Osteocyte (in vitro differentiated cells): ENCODE data around the gene ABHD2. TPM values are rescaled to one million over a fixed set of nuclear protein-coding genes. Genes with fewer than 3 reads are reported as not detected.
A peak's percentile ranks its signal among the peaks of the same experiment; 100 is the strongest.

Experiments used
- DNase-seq: peaks from one replicate; pipeline ENCODE4 v3.0.0; 2021; ENCODE audit warnings: mixed read lengths; ENCODE audit not compliant: unreplicated experiment; ENCODE audit errors: extremely low spot score
- H3K27ac Mint-ChIP-seq: one replicate; pipeline ENCODE4 v1.8.0; 2021; ENCODE audit warnings: mild to moderate bottlenecking, mixed read lengths; ENCODE audit not compliant: unreplicated experiment
- H3K27me3 Mint-ChIP-seq: one replicate; pipeline ENCODE4 v1.8.0; 2021; ENCODE audit warnings: mixed read lengths; ENCODE audit not compliant: unreplicated experiment
- H3K36me3 Mint-ChIP-seq: one replicate; pipeline ENCODE4 v1.8.0; 2021; ENCODE audit warnings: mixed read lengths; ENCODE audit not compliant: unreplicated experiment
- H3K4me1 Mint-ChIP-seq: one replicate; pipeline ENCODE4 v1.8.0; 2021; ENCODE audit warnings: mixed read lengths; ENCODE audit not compliant: unreplicated experiment
- H3K4me3 Mint-ChIP-seq: one replicate; pipeline ENCODE4 v1.8.0; 2021; ENCODE audit warnings: mild to moderate bottlenecking, moderate library complexity, mixed read lengths; ENCODE audit not compliant: unreplicated experiment
- H3K9me3 Mint-ChIP-seq: one replicate; pipeline ENCODE4 v1.8.0; 2021; ENCODE audit warnings: mixed read lengths; ENCODE audit not compliant: unreplicated experiment
- total RNA-seq: library from RNA; stranded (reverse); gene quantifications from 2 replicates; pipeline ENCODE4 v1.2.1, GENCODE V29; 2021
- TF ChIP-seq, protein P1 (sequence below): fragments of 200-600 bp; sonication (generic); IDR thresholded peaks from 2 replicates; pipeline ENCODE4 v1.5.0; 2021; ENCODE audit warnings: antibody characterized with exemption, mild to moderate bottlenecking, moderate library complexity

Gene ABHD2
- total RNA-seq, 1 donor from 2014 or later, result 85.7 TPM

- TF ChIP-seq, protein P1, sequence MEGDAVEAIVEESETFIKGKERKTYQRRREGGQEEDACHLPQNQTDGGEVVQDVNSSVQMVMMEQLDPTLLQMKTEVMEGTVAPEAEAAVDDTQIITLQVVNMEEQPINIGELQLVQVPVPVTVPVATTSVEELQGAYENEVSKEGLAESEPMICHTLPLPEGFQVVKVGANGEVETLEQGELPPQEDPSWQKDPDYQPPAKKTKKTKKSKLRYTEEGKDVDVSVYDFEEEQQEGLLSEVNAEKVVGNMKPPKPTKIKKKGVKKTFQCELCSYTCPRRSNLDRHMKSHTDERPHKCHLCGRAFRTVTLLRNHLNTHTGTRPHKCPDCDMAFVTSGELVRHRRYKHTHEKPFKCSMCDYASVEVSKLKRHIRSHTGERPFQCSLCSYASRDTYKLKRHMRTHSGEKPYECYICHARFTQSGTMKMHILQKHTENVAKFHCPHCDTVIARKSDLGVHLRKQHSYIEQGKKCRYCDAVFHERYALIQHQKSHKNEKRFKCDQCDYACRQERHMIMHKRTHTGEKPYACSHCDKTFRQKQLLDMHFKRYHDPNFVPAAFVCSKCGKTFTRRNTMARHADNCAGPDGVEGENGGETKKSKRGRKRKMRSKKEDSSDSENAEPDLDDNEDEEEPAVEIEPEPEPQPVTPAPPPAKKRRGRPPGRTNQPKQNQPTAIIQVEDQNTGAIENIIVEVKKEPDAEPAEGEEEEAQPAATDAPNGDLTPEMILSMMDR, result no peak
- Mint-ChIP-seq H3K36me3 (peaks cover 5% of the 10 kb centered on the region), H3K4me1 (peaks cover 65% of the 10 kb centered on the region), H3K27me3 (no peaks in the 10 kb centered on the region), H3K9me3 (no peaks in the 10 kb centered on the region), H3K27ac (peak overlapping the region; percentile 96), H3K4me3 (peak overlapping the region; percentile 33)
- DNase-seq, result no peak
Observed at GRCh38 chr15:89105147-89105546, 16.9 kb downstream of the ABHD2 start.

DNA sequence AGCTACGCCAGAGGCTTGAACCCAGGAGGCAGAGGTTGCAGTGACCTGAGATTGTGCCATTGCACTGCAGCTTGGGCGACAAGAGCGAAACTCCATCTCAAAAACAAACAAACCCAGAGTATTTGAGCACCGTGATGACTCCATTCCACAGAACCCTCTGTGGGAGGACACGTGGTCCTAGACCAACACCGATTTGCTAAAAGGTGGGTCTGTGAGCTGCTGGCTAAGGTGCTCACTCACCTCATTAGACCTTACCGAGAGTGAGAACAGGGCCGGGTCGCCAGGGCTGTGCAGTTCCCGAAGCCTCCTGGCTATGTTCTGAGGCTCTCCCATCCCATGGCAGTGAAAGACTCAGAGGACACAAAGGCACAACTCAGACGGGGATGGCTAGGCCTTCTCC is 17.9 kb downstream of the ABHD2 start:
- H3K27me3 Mint-ChIP-seq, result no peaks in the 10 kb centered on the region
- H3K4me3 Mint-ChIP-seq, result no peak overlapping the region
- peaks cover 58% of the 10 kb centered on the region for H3K4me1 Mint-ChIP-seq
- no peak for DNase-seq
- TF ChIP-seq, protein P1, result no peak
- H3K9me3 Mint-ChIP-seq, result no peaks in the 10 kb centered on the region
- H3K36me3 Mint-ChIP-seq, result peaks cover 9% of the 10 kb centered on the region
- peak overlapping the region; percentile 96 for H3K27ac Mint-ChIP-seq

GRCh38 chr15:89107984-89108383 is 19.7 kb downstream of the ABHD2 start:
- no peak for DNase-seq
- H3K9me3 Mint-ChIP-seq, result no peaks in the 10 kb centered on the region
- H3K4me3 Mint-ChIP-seq, result no peak overlapping the region
- H3K27me3 Mint-ChIP-seq, result no peaks in the 10 kb centered on the region
- TF ChIP-seq, protein P1, result no peak
- peak overlapping the region; percentile 46 for H3K27ac Mint-ChIP-seq
- H3K4me1 Mint-ChIP-seq, result peaks cover 51% of the 10 kb centered on the region
- H3K36me3 Mint-ChIP-seq, result peaks cover 9% of the 10 kb centered on the region

DNA sequence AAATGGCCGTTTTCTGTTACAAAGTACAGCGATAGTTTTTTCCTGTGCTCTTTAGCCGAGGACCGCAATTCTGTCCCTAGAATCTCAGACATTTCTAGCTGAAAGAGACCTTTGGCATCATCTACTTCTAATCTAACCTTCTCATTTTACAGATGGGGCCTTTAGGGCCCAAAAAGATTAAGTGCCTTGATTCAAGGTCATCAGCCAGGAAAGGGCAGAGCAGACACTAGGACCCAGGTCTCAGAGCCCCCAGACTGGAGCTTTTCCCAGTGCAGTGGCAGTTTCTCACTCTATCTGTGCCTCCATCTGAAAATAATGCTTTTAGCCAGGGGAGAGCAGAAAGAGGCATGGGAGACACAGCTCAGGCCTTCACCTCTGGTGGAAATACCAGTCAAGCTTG is 20.6 kb downstream of the ABHD2 start:
- H3K27me3 Mint-ChIP-seq, result no peaks in the 10 kb centered on the region
- peaks cover 9% of the 10 kb centered on the region for H3K36me3 Mint-ChIP-seq

DNA sequence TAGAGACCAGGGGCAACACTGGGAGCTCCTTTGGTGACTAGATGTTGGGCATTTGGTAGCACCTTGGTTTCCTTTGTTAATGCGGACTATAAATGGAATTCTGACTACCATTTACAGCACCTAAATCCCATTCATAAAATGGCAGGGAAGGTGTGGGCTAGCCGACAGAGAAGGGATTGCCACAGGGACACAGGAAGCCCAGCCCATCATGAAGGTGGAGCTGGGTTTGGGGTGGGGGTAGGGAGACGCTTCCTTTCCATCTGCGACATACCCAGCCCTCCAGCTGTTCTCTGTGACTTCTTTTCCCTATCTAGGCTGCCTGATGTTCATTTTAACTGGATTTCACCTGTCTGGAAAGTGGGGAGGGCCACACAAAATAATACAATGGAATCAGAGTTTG is 21.0 kb downstream of the ABHD2 start:
- H3K4me3 Mint-ChIP-seq, result no peak overlapping the region
- H3K9me3 Mint-ChIP-seq, result no peaks in the 10 kb centered on the region
- no peak for DNase-seq
- H3K4me1 Mint-ChIP-seq, result peaks cover 52% of the 10 kb centered on the region
- peaks cover 9% of the 10 kb centered on the region for H3K36me3 Mint-ChIP-seq
- no peaks in the 10 kb centered on the region for H3K27me3 Mint-ChIP-seq
- no peak overlapping the region for H3K27ac Mint-ChIP-seq
- TF ChIP-seq, protein P1, result no peak

More for the DNA sequence above, 20.6 kb downstream of the ABHD2 start:
- no peaks in the 10 kb centered on the region for H3K9me3 Mint-ChIP-seq
- peaks cover 52% of the 10 kb centered on the region for H3K4me1 Mint-ChIP-seq
- no peak overlapping the region for H3K27ac Mint-ChIP-seq
- TF ChIP-seq, protein P1, result no peak
- no peak overlapping the region for H3K4me3 Mint-ChIP-seq
- DNase-seq, result no peak
